GM19372 (cell line): ENCODE measurements around the gene CYB5R4.
"Not testable (repeated sequence)": the region's sequence is repeated elsewhere in the genome, so short reads cannot be mapped to it uniquely, and the experiment has no call there.

ENCODE experiments used
- ATAC-seq: cut with Tn5 transposase; IDR thresholded peaks from one replicate; pipeline ENCODE4 v1.9.1; 2021; ENCODE audit warnings: mild to moderate bottlenecking, low read depth, moderate library complexity; ENCODE audit not compliant: unreplicated experiment

Gene CYB5R4

DNA sequence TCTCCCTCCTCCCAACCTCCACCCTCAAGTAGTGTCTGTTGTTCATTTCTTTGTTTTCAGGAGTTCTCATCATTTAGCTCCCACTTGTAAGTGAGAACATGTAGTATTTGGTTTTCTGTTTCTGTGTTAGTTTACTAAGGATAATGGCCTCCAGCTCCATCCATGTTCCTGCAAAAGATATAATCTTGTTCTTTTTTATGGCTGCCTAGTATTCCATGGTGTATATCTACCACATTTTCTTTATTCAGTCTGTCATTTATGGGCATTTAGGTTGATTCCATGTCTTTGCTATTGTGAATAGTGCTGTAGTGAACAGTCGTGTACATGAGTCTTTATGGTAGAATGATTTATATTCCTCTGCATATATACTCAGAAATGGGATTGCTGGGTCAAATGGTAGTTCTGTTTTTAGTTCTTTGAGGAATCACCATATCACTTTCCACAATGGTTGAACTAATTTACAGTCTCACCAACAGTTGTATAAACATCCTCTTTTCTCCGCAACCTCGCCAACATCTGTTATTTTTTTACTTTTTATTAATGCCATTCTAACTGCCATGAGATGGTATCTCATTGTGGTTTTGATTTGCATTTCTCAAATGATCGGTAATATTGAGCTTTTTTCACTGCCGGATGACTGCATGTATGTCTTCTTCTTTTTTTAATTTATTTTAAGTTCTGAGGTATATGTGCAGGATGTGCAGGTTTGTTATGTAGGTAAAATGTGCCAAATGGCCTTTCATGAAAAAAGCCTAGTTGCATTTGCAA is 48.3 kb downstream of the CYB5R4 start:
- not testable (repeated sequence) for ATAC-seq

DNA sequence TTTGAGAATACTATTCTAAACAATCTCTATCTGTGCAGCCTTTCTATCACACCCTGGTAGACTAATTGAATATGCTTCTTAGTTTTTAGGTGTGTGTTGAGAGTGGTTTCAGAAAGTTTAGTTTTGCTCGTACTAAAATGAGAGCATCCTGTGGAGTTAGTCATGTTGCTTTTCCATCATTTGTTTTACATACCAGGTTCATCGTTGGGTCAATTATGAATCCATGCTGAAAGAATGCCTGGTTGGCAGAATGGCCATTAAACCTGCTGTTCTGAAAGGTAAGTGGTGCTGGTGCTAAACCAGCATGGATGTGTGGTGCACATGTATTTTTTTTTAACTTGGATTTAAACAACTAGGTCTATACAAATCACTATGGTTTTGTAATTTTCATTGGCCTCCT is 49.3 kb downstream of the CYB5R4 start:
- ATAC-seq = no peak

DNA sequence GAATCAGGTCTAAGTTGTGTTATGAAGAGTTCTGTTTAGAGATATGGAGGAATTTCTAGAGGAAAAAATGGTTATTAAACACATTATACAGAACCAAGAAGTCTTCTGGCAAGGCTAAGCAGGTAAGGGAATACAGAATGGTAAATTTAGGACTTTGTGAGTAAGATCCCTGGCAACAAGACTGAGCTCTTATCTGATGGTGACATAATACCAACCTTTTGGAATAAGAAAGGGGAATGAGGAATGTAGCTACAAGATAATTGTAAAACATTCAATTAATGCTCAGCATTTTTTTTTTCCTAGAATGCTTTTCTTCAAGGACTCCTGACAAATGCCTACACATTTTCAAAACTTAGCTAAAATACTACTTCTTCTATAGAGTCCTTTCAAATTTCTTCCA is 51.8 kb downstream of the CYB5R4 start:
- no peak for ATAC-seq

DNA sequence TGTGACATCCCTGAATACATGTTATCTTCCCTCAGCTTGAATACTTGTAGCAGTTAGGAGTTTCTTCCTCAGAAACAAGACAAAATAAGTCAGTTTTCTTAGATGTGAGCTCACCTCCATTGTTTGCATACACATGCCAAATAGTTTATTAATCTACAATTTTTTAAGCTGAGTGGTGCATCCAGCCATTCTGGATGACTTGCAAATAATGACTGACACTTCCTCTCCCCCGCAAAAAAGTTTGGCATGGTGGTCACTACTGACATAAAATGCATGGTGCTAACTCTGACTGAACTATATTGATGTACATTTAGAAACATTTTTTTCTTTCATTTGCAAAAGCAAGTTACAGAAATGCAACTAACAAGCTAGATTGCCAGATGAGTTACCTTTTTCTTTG is 55.5 kb downstream of the CYB5R4 start:
- no peak for ATAC-seq

DNA sequence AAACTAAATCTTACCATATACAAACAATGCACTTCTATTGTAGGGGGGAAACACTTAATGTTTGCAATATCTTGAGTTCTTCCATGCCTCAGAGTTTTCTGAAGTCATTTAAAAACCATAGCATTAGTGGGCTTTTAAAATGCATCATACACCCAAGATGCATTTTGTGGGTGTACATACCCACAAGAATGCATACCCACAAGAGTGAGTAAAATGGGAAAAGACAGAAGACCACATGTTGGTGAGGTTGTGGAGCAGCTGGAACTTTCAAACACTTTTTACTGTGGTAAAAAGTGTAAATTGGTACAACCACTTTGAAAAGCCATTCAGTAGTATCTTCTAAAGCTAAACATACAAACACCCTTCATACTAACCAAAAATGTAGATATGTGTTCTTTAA is 57.5 kb downstream of the CYB5R4 start:
- ATAC-seq = no peak

DNA sequence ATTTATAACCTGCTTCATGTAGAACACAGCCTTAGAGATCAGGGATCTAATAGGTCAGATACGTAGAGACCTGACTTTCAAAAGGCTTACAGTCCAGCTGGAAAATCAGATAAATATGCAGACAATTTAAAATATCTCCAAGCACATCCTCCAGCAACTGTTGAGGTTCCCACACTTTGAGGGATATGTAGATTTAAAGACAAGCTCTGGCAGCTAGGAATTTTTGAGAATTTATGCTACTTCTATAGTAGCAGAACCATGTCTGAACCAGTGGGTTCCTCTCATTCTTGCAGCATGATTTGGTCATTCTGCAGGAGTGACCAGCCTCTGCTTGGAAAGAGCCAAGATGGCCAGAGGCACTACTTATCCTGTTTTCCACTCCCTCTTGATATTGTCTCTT is 60.5 kb downstream of the CYB5R4 start:
- no peak for ATAC-seq

DNA sequence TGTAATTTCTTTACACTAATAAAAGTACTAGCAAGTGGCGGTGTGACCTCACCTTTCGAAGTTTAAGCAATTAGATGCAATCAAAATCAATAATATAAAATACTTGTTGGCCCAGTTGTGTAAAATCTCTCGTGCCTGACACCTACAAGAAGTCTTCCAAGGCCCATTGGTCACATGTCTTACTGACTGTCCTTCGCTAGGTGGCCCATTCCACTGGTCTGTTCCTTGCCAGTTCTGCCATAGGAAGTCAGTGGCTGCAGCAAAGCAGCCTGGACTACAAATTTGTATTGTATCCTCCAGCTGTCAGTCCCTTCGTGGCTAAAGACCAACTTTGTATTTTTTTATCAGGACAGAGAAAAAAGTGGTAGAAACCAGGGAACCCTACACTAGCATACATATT is 61.8 kb downstream of the CYB5R4 start:
- ATAC-seq = no peak

DNA sequence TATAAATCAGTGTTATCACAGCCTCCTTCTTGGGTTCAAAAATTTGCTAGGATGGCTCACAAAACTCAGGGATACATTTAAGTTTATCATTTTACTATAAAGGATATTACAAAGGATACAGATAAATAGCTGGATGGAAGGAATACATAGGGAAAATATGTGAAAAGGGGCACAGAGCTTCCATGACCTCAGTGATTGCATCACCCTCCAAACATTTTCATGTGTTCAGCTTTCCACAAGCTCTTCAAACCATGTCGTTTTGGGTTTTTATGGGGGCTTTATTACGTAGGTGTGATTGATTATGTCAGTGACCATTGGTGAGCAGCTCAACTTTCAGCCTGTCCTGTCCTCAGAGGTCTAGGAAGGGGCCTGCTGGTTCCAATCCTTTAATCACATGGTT is 68.0 kb downstream of the CYB5R4 start:
- ATAC-seq = no peak

DNA sequence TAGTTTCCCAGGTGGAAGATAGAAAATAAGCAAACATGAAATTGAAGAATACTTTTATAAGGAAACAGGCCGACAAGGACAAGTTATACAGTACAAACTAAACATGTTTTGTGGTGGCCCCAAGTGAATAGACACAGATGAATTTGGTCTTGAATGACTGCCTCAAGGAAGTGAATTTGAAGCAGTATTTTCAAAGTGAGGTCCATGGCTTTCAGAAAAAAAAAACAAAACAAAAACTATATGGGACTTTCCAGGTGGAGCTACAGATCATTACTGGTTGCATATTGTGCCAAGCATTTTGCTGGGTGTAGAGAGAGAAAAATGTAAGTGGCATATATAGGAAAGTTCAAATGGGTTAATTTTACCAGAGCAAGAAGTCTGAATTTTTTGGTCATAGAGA is 68.8 kb downstream of the CYB5R4 start:
- ATAC-seq = no peak

DNA sequence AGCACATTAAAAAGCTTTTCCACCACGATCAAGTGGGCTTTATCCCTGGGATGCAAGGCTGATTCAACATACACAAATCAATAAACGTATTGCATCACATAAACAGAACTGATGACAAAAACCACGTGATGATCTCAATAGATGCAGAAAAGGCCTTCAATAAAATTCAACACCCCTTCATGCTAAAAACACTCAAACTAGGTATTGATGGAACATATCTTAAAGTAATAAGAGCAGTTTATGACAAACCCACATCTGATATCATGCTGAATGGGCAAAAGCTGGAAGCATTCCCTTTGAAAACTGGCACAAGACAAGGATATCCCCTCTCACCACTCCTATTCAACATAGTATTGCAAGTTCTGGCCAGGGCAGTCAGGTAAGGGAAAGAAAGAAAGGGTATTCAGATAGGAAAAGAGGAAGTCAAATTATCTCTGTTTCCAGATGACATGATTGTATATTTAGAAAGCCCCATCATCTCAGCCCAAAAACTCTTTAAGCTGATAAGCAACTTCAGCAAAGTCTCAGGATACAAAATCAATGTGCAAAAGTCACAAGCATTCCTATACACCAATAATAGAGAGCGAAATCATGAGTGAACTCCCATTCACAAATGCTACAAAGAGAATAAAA is 86.8 kb downstream of the CYB5R4 start:
- not testable (repeated sequence) for ATAC-seq

DNA sequence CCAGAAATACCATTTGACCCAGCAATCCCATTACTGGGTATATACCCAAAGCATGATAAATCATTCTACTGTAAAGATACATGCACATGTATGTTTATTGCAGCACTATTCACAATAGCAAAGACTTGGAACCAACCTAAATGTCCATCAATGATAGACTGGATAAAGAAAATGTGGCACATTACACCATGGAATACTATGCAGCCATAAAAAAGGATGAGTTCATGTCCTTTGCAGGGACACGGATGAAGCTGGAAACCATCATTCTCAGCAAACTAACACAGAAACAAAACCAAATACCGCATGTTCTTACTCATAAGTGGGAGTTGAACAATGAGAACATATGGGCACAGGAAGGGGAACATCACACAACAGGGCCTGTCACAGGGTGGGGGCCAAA is 88.5 kb downstream of the CYB5R4 start:
- ATAC-seq = not testable (repeated sequence)

DNA sequence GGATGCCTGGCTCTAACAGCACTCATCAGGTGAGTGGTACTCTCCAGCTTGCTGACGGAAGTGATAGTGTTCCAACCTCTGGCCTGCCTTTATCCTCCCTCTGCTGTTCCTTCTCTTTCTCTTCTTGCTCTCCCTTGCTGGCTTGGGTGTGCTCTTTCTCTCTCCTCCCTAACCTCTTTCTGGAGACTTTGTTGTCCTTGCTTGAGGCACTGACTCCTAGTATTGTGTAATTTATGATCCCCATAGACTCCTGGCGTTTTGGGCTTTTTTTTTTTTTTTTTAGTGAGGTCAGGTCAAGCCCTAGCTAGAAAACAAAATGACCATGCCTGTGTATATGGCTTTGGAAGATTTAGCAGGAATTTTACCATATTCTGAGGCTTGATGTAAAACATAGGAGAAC is 89.4 kb downstream of the CYB5R4 start:
- no peak for ATAC-seq

DNA sequence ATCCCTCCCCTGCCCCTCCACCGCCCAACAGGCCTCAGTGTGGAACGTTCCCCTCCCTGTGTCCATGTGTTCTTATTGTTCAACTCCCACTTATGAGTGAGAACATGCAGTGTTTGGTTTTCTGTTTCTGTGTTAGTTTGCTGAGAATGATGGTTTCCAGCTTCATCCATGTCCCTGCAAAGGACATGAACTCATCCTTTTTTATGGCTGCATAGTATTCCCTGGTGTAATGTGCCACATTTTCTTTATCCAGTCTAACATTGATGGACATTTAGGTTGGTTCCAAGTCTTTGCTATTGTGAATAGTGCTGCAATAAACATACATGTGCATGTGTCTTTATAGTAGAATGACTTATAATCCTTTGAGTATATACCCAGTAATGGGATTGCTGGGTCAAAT is 91.9 kb downstream of the CYB5R4 start:
- not testable (repeated sequence) for ATAC-seq

DNA sequence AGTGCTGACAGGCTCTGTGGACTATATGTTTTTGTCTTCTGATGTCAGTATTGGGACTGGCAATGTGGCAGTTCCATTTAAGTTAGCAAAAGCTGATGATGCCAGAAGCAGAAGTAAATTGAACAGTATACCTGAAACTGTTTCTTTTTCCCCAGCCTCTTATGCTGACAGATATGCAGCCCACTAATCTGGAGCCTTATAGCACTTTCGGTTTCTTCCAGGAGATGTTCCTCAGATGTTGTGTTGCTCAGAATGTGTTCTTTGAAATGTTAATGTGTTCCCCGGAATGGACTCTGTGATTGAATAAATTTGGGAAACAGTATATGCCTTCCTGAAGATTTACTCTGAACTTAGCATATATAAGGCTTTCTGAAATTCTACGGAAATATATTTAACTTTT is 93.3 kb downstream of the CYB5R4 start:
- no peak for ATAC-seq

DNA sequence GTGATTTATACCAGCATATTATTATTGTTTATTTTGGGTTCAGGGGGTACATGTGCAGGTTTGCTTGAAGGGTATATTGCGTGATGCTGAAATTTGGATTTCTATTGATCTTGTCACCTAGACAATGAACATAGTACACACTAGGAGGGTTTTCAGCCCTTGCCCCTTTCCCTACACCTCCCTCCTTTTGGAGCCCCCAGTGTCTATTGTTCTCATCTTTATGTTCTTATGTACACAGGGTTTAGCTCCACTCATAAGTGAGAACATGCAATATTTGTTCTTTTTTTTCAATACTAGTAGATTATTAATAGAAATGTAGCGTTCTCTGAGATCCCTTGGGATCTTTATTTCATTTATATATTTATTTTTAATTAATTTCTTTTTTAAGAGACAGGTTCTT is 94.9 kb downstream of the CYB5R4 start:
- ATAC-seq = no peak

DNA sequence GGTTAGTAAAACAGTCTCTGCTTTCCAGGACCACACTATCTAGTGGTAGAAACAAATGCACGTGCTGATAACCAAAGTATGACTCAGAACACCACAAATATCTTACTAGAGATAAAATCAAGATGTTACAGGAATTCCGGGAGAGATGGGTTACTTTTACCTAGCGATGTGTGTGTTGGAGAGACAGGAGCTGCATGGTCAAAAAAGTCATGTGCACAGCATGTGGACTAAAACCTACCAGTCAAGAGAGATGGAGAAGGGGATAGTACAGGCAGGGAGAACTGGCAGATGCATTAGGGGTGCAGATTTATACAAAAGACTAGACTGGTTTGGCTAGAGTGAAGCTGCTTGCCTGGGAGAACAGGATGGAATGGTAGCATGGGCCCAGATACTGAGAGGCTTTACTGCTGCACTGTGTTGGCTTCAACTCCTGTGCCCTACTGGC is 98.8 kb downstream of the CYB5R4 start:
- no peak for ATAC-seq

DNA sequence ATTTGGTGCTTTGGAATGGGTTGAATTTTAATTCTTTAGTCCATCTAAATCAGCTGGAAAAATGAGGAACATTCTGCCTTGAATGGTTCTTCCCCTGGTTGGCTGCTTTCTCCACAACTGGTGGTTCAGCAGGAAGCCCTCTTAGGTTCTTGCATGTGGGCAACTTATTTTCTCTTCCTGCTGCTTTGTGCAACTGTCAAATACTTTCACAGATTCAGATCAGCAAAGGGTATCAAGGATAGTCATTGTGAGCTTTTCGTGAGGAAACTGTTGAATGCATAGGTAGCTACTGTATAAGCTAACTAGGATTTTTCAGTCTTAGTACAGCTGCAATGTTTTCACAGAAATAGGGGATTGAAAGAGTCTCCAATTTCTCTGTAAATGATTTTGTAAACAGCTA is 101.2 kb downstream of the CYB5R4 start:
- ATAC-seq = no peak

DNA sequence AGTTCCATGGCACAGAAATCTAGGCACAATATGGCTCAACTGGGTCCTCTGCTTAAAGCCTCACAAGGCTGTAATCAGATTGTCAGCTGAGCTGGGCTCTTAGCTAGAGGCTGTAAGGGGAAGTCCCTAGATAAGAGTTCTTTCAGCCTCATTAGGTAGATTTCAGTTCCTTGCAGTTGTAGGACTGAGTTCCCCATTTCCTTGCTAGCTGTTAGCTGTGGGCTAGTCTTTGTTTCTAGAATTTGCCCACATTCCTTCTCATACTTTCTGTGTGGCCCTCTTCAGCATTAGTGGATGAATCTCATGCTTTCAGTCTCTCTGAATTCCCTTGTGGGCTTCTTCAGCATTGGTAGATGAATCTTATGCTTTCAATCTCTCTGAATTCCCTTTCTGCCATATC is 103.1 kb downstream of the CYB5R4 start:
- peak; percentile 64 for ATAC-seq

DNA sequence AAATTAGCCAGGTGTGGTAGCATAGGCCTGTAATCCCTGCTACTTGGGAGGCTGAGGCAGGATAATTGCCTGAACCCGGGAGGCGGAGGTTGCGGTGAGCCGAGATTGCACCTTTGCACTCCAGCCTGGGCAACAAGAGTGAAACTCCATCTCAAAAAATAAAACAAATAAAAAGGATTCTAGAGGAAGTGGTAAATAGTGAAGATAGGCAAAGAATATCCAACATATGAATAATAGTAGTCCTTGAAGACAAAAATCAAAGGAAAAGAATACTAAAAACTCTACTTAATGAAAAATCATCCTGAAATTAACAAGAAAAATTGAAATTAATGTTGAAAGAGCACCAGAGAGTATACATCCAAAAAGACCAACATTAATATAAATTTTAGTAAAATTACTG is 107.0 kb downstream of the CYB5R4 start:
- ATAC-seq = no peak

DNA sequence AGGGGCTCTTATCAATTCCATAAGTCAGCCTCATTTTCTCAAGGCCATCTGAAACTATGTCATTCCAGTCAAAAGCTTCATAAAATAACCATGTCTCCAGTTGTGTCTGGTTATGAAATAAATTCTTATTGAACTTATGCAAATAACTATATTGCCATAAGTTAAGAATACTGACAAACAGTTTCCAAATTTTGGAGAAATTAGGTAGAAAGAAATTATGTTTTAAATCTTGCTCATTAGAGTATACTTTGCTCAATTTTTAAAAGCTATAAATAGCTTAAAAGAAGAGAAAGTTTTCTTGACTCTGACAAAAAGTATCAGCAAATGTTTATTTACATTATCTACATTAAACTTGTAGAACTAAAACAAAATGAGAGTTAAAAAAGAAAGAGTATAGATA is 111.1 kb downstream of the CYB5R4 start:
- ATAC-seq = no peak

DNA sequence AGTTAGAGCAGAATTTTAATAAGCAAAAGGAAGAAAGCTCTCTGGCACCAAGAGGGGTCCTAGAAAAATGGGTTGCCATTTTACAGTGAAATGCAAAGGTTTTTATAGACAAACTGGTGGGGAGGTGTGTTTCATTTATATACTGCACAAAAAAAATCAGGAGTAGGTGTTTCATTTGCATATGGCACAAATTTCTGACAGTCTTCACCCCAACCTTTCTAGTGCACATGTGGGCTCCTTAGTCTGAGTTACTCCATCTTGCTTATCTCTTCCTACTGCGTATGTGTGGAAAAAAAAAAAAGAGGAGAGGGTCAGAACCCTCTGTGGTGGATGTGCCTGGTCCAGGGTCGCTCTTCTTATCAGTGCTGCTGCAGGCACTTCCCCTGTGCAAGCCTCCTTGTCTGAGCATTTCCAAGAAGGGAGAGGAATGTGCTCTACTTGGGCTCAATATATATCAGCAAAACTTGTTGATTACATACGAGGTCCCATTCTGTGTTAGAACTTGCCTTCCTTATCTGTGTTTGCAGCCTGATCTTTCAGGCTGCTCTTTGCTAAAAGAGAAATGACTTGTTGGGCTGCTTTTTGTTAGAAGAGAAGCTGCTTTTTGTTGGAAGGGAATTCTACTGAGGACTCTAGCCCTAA is 115.0 kb downstream of the CYB5R4 start:
- ATAC-seq = no peak
